IMR-90 (cell line): ENCODE results near the gene SYT2. TPM values are rescaled to one million over a fixed set of nuclear protein-coding genes. Genes with fewer than 3 reads are reported as not detected.
A peak's percentile ranks its signal among the peaks of the same experiment; 100 is the strongest.

Source experiments
- ATAC-seq: fragments of 200-7000 bp; cut with Tn5 transposase; 2 replicates; pipeline ENCODE4 v1.9.1; 2020; ENCODE audit warnings: low read depth, mild to moderate bottlenecking, moderate library complexity
- BruUV-seq: library from RNA; stranded (reverse); fragments of 400-500 nt; replicated peaks from 2 replicates; lab custom pipeline; 2021; lab: Mats Ljungman, UMichigan
- CTCF ChIA-PET: fragments of 300-600 bp; formaldehyde crosslinking; extraction: SDS; loops from one replicate; lab custom pipeline; 2021; ENCODE audit warnings: antibody characterized with exemption; lab: Yijun Ruan, JAX
- POLR2A ChIA-PET: fragments of 300-600 bp; sonication (Branson Sonifier 250); formaldehyde crosslinking; loops from one replicate; lab custom pipeline; 2022; ENCODE audit warnings: antibody characterized with exemption; ENCODE audit not compliant: unreplicated experiment; lab: Charles Lee
- DNase-seq: peaks from one replicate; pipeline ENCODE4 v3.0.0; 2013
- H2AFZ ChIP-seq: replicated peaks from 2 replicates; pipeline ENCODE3; 2013; ENCODE audit warnings: low read length, mild to moderate bottlenecking; ENCODE audit not compliant: poor library complexity
- H2AK5ac ChIP-seq: 2 replicates; pipeline ENCODE4 v1.6.1; 2013; ENCODE audit warnings: low read depth, low read length, inconsistent platforms
- H2AK9ac ChIP-seq: replicated peaks from 2 replicates; pipeline ENCODE3; 2013; ENCODE audit warnings: mild to moderate bottlenecking, low read depth, low read length, moderate library complexity; ENCODE audit not compliant: poor library complexity
- H2BK120ac ChIP-seq: 2 replicates; pipeline ENCODE4 v1.6.1; 2013; ENCODE audit warnings: low read depth, low read length, inconsistent platforms
- H2BK15ac ChIP-seq: 3 replicates; pipeline ENCODE4 v1.6.1; 2013; ENCODE audit warnings: low read depth, low read length, inconsistent platforms
- H2BK20ac ChIP-seq: 2 replicates; pipeline ENCODE4 v1.6.1; 2013; ENCODE audit warnings: low read depth, mild to moderate bottlenecking, inconsistent platforms, low read length, moderate library complexity
- H2BK5ac ChIP-seq: 2 replicates; pipeline ENCODE4 v1.6.1; 2013; ENCODE audit warnings: mild to moderate bottlenecking, low read depth, low read length, inconsistent platforms; ENCODE audit not compliant: poor library complexity, severe bottlenecking
- H3K14ac ChIP-seq: replicated peaks from 2 replicates; pipeline ENCODE4 v1.6.1; 2013; ENCODE audit warnings: low read depth, low read length, inconsistent platforms
- H3K18ac ChIP-seq: 2 replicates; pipeline ENCODE4 v1.6.1; 2013; ENCODE audit warnings: low read depth, low read length, control low read depth
- H3K23ac ChIP-seq: 2 replicates; pipeline ENCODE4 v1.6.1; 2013; ENCODE audit warnings: low read depth, low read length, inconsistent platforms
- H3K27ac ChIP-seq: 2 replicates; pipeline ENCODE4 v1.5.1; 2013; ENCODE audit warnings: mild to moderate bottlenecking, control low read depth, low read length; ENCODE audit not compliant: insufficient read depth
- H3K27me3 ChIP-seq: 2 replicates; pipeline ENCODE4 v1.6.1; 2013; ENCODE audit warnings: low read length; ENCODE audit not compliant: control insufficient read depth, insufficient read depth
- H3K36me3 ChIP-seq: 2 replicates; pipeline ENCODE4 v1.6.1; 2013; ENCODE audit warnings: low read length, mixed read lengths; ENCODE audit not compliant: control insufficient read depth, insufficient read depth
- H3K4ac ChIP-seq: 2 replicates; pipeline ENCODE4 v1.6.1; 2013; ENCODE audit warnings: low read depth, low read length, inconsistent platforms
- H3K4me1 ChIP-seq: 2 replicates; pipeline ENCODE4 v1.6.1; 2013; ENCODE audit warnings: low read length, mixed read lengths; ENCODE audit not compliant: control insufficient read depth, insufficient read depth
- H3K4me2 ChIP-seq: 2 replicates; pipeline ENCODE4 v1.6.1; 2013; ENCODE audit warnings: low read depth, mild to moderate bottlenecking, control low read depth, low read length, moderate library complexity
- H3K4me3 ChIP-seq: 2 replicates; pipeline ENCODE4 v1.5.1; 2013; ENCODE audit warnings: low read depth, mild to moderate bottlenecking, control low read depth, low read length, moderate library complexity; ENCODE audit not compliant: insufficient read depth
- H3K56ac ChIP-seq: 2 replicates; pipeline ENCODE4 v1.6.1; 2013; ENCODE audit warnings: low read length, inconsistent platforms; ENCODE audit not compliant: insufficient read depth; ENCODE audit errors: extremely low read depth
- H3K79me1 ChIP-seq, 2 experiments: 2 replicates each; pipeline ENCODE4 v1.6.1; 2013; ENCODE audit warnings: low read length in 2 of 2, inconsistent platforms in 1 of 2, low read depth in 1 of 2
- H3K9ac ChIP-seq: 2 replicates; pipeline ENCODE4 v1.6.1; 2013; ENCODE audit warnings: low read depth, low read length, control low read depth
- H3K9me1 ChIP-seq: 2 replicates; pipeline ENCODE4 v1.6.1; 2013; ENCODE audit warnings: low read length, inconsistent platforms; ENCODE audit not compliant: insufficient read depth
- H3K9me3 ChIP-seq: 2 replicates; pipeline ENCODE4 v1.6.1; 2013; ENCODE audit warnings: low read length; ENCODE audit not compliant: control insufficient read depth, insufficient read depth
- H4K20me1 ChIP-seq: 2 replicates; pipeline ENCODE4 v1.6.1; 2013; ENCODE audit warnings: low read length, inconsistent platforms; ENCODE audit not compliant: insufficient read depth
- H4K5ac ChIP-seq: 2 replicates; pipeline ENCODE4 v1.6.1; 2013; ENCODE audit warnings: mild to moderate bottlenecking, low read depth, low read length, control low read depth
- H4K8ac ChIP-seq, 2 experiments: 2 replicates each; pipeline ENCODE4 v1.6.1; 2013; ENCODE audit warnings: low read depth in 2 of 2, low read length in 2 of 2, control low read depth in 1 of 2, inconsistent platforms in 1 of 2
- H4K91ac ChIP-seq: 2 replicates; pipeline ENCODE4 v1.6.1; 2013; ENCODE audit warnings: low read depth, low read length, inconsistent platforms; ENCODE audit not compliant: insufficient read depth
- MAFK ChIP-seq: IDR thresholded peaks from 2 replicates; pipeline ENCODE4 v1.6.1; 2012; ENCODE audit warnings: low read depth, low read length, improper control_type of control experiment
- RCOR1 ChIP-seq: IDR thresholded peaks from 2 replicates; pipeline ENCODE4 v1.6.1; 2012; ENCODE audit warnings: mild to moderate bottlenecking, low read length, improper control_type of control experiment; ENCODE audit not compliant: insufficient replicate concordance
- WGBS, 2 experiments: methylation state at CpG; one replicate each; pipeline versions ENCODE4 v1.1.5 to v1.1.7; 2013; ENCODE audit warnings: missing lambda C conversion rate in 2 of 2; ENCODE audit not compliant: insufficient read length in 1 of 2; ENCODE audit errors: extremely low coverage in 2 of 2; 5-methylcytosine and 5-hydroxymethylcytosine counted together
- dilution Hi-C: fragments of 300-500 bp; cut with HindIII; formaldehyde crosslinking; loops from one replicate; pipeline ENCODE4 v1.14.3; 2018; ENCODE audit warnings: low sequenced_read_pairs; ENCODE audit not compliant: unreplicated experiment
- in situ Hi-C: fragments of 300-500 bp; cut with MboI; formaldehyde crosslinking; loops from 3 replicates; pipeline ENCODE4 v1.14.3; 2019; ENCODE audit warnings: low sequenced_read_pairs, inconsistent platforms, mixed read lengths
- intact Hi-C: fragments of 100-400 bp; cut with micrococcal nuclease; formaldehyde crosslinking; loops from 2 replicates; pipeline ENCODE4 v1.10.0; 2022
- polyA plus RNA-seq, 3 experiments: library from polyadenylated mRNA; depleted of rRNA; stranded (reverse); fragments of >200 nt; gene quantifications; 2 replicates each; pipeline ENCODE4 v1.2.3, GENCODE V29; 2012; ENCODE audit warnings: low replicate concordance in 1 of 3
- total RNA-seq: library from RNA; depleted of rRNA; stranded (reverse); fragments of >200 nt; gene quantifications from 2 replicates; pipeline ENCODE4 v1.2.3, GENCODE V29; 2012

SYT2 gene
- total and polyA plus RNA-seq, 2 of the 4 experiments (the other 2 are of a cell fraction) = under 0.01 TPM

- no peak overlapping the region for H4K5ac ChIP-seq
- H3K56ac ChIP-seq = no peak overlapping the region
- dilution Hi-C loops (no loop called here), intact Hi-C loops (no loop called here), in situ Hi-C loops (no loop called here)
- 100% methylated on average over 3 of the region's 8 CpGs; no CpG with 5 or more reads in 1 of the 2 experiments for WGBS, 2 experiments
- H2AFZ ChIP-seq = no peak overlapping the region
- H3K4me1 ChIP-seq = peaks cover 15% of the 10 kb centered on the region
- peak overlapping the region; percentile 94; the same call in 1 of the 2 replicates for H2AK5ac ChIP-seq
- no peaks in the 10 kb centered on the region for H3K36me3 ChIP-seq
- H3K23ac ChIP-seq = no peak overlapping the region
- DNase-seq (no peak), ATAC-seq (no peak)
- no peaks in the 10 kb centered on the region for H3K27me3 ChIP-seq
- peak overlapping the region; percentile 83 for H3K4ac ChIP-seq
- no peaks in the 10 kb centered on the region; the same call in 1 of the 2 replicates for H4K20me1 ChIP-seq
- H4K91ac ChIP-seq = peak overlapping the region; percentile 75
- POLR2A ChIA-PET = no interaction called here
- no peak overlapping the region for H3K27ac ChIP-seq
- CTCF ChIA-PET = no interaction called here
- no TSS peak for BruUV-seq
- H3K14ac ChIP-seq = no peak overlapping the region
- peak overlapping the region; percentile 49 to 72; a peak in 2 of 4 replicates for H4K8ac ChIP-seq
- H3K4me3 ChIP-seq = no peak overlapping the region
- peak overlapping the region; percentile 83 for H2BK20ac ChIP-seq
- H2BK15ac ChIP-seq = peak overlapping the region; percentile 60; the same call in 1 of the 3 replicates
- H3K9ac ChIP-seq = no peak overlapping the region
- no peak overlapping the region for H2AK9ac ChIP-seq
- H3K9me3 ChIP-seq = no peaks in the 10 kb centered on the region
- H3K4me2 ChIP-seq = no peak overlapping the region
- peaks cover 0 to 7% of the 10 kb centered on the region in 2 experiments; a peak in 1 of 4 replicates for H3K79me1 ChIP-seq
- TF ChIP-seq RCOR1 (no peak), MAFK (peak; percentile 47)
- peak overlapping the region; percentile 97 for H2BK120ac ChIP-seq
- no peak overlapping the region for H2BK5ac ChIP-seq
- peaks cover 31% of the 10 kb centered on the region for H3K9me1 ChIP-seq
- no peak overlapping the region for H3K18ac ChIP-seq
These were observed 87.9 kb downstream of the SYT2 start for GRCh38 chr1:202622388-202622787.
